Mucosa of descending colon (tissue), 3 donors: ENCODE results near the gene SLC18A2. TPM values are rescaled to one million over a fixed set of nuclear protein-coding genes. Genes with fewer than 3 reads are reported as not detected.
A peak's percentile ranks its signal among the peaks of the same experiment; 100 is the strongest.

Experiments
- ATAC-seq: fragments of 200-7000 bp; cut with Tn5 transposase; one replicate; pipeline ENCODE4 v1.9.1; 2020; ENCODE audit warnings: mild to moderate bottlenecking, moderate library complexity
- DNase-seq, 3 donors: peaks; one replicate each; pipeline ENCODE4 v3.0.0-alpha.2; 2020
- H3K36me3 ChIP-seq: fragments of 200-600 bp; one replicate; pipeline ENCODE4 v1.8.0; 2021; ENCODE audit warnings: low read depth, mild to moderate bottlenecking
- H3K4me1 ChIP-seq: fragments of 200-600 bp; one replicate; pipeline ENCODE4 v1.8.0; 2021; ENCODE audit warnings: low read depth, mild to moderate bottlenecking
- H3K4me3 ChIP-seq: fragments of 200-600 bp; one replicate; pipeline ENCODE4 v1.8.0; 2021; ENCODE audit warnings: mild to moderate bottlenecking
- H3K9me3 ChIP-seq: fragments of 200-600 bp; one replicate; pipeline ENCODE4 v1.8.0; 2021; ENCODE audit warnings: mild to moderate bottlenecking
- CTCF ChIP-seq: fragments of 200-600 bp; IDR thresholded peaks from one replicate; pipeline ENCODE4 v1.8.0; 2022; ENCODE audit warnings: antibody characterized with exemption, mild to moderate bottlenecking
- intact Hi-C, 2 donors: fragments of 100-400 bp; cut with DNase I in 1 of 2; cut with micrococcal nuclease in 1 of 2; formaldehyde crosslinking; loops; one replicate each; pipeline versions ENCODE4 v1.11.0 to v1.11.1; 2022; cut with DNase I, micrococcal nuclease
- total RNA-seq, 3 donors: library from RNA; stranded (reverse); fragmentation: NEBNext Ultra II Directional in 2 of 3; extraction: Animal tissue kit (Norgen Biotek cat#: 25700) in 2 of 3; gene quantifications; one replicate each; pipeline versions ENCODE4 v1.2.1 to v1.2.4, GENCODE V29; 2021 to 2023
- donor health status: DM: no; HTN: no; CAD: no; lungs with moderate emphysema.
- donor health status: DM: no; HTN: no; CAD: no.
- donor health status: DM: no; HTN: yes; CAD: no.

Gene SLC18A2
- total RNA-seq, 3 donors from 2014 or later = 0.29 to 1.9 (median 1.6) TPM

GRCh38 chr10:117217196-117217761, 23.6 kb upstream of the SLC18A2 start:
- intact Hi-C loops = no loop called here
- peaks cover 6% of the 10 kb centered on the region for H3K4me1 ChIP-seq
- H3K9me3 ChIP-seq = no peaks in the 10 kb centered on the region
- DNase-seq = peak in 2 of 3 donors; percentile 34 to 40
- peak; percentile 75 for ATAC-seq
- no peak overlapping the region for H3K4me3 ChIP-seq
- no peak for TF ChIP-seq CTCF
- no peaks in the 10 kb centered on the region for H3K36me3 ChIP-seq

- no peak for ATAC-seq
- no peak for DNase-seq
- intact Hi-C loops = no loop called here
Measured at GRCh38 chr10:117218654-117219053, 22.3 kb upstream of the SLC18A2 start.

GRCh38 chr10:117221156-117221711, 19.7 kb upstream of the SLC18A2 start:
- intact Hi-C loops = no loop called here
- ATAC-seq (no peak), DNase-seq (no peak)

More at GRCh38 chr10:117218654-117219053, 22.3 kb upstream of the SLC18A2 start:
- H3K4me3 ChIP-seq = no peak overlapping the region
- H3K36me3 ChIP-seq = no peaks in the 10 kb centered on the region
- H3K4me1 ChIP-seq = peaks cover 6% of the 10 kb centered on the region
- TF ChIP-seq CTCF = no peak
- no peaks in the 10 kb centered on the region for H3K9me3 ChIP-seq

GRCh38 chr10:117222552-117222951, 18.4 kb upstream of the SLC18A2 start:
- ATAC-seq = no peak
- H3K4me1 ChIP-seq = no peaks in the 10 kb centered on the region
- H3K4me3 ChIP-seq = no peak overlapping the region
- DNase-seq = no peak
- H3K36me3 ChIP-seq = no peaks in the 10 kb centered on the region
- no peak for TF ChIP-seq CTCF
- intact Hi-C loops = no loop called here
- H3K9me3 ChIP-seq = no peaks in the 10 kb centered on the region

More at GRCh38 chr10:117221156-117221711, 19.7 kb upstream of the SLC18A2 start:
- Histone ChIP-seq H3K4me1 (peaks cover 6% of the 10 kb centered on the region), H3K36me3 (no peaks in the 10 kb centered on the region), H3K4me3 (no peak overlapping the region), H3K9me3 (no peaks in the 10 kb centered on the region)
- no peak for TF ChIP-seq CTCF

- no peaks in the 10 kb centered on the region for H3K9me3 ChIP-seq
- intact Hi-C loops = no loop called here
- H3K4me3 ChIP-seq = no peak overlapping the region
- no peaks in the 10 kb centered on the region for H3K4me1 ChIP-seq
- no peak for TF ChIP-seq CTCF
- ATAC-seq (no peak), DNase-seq (no peak)
- H3K36me3 ChIP-seq = no peaks in the 10 kb centered on the region
Measured at GRCh38 chr10:117222976-117223692, 17.8 kb upstream of the SLC18A2 start.
